ENCODE data around the gene GDI1.

Gene GDI1

GRCh38 chrX:154488336-154489075, 51.6 kb downstream of the GDI1 start:
- Mint-ChIP-seq H3K27me3 (no peaks in the 10 kb centered on the region), H3K4me3 (peak overlapping the region; percentile 89), H3K36me3 (no peaks in the 10 kb centered on the region), H3K27ac (peak overlapping the region; percentile 35), H3K4me1 (peaks cover 20% of the 10 kb centered on the region), H3K9me3 (no peaks in the 10 kb centered on the region)

DNA sequence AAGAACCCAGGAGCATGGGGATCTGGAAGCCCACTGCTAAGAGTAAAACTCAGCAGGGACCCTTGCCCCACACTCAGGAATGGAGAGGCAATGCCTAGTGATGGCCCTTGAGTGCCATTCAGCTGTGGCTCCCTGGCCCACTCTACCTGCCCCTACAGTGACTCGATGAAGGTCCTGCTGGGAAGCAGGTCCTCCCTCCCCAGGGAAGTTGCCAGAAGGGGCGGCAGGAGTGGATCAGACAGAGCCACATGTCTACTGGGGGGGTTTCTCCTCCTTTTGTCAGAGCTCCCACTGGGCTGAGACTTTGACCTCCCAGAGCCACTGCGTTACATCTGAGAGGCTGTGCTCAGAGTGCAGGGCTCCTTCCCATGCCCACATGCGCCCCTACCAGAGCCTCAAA, 52.2 kb downstream of the GDI1 start:
- Mint-ChIP-seq H3K4me3 (peak overlapping the region; percentile 89), H3K36me3 (no peaks in the 10 kb centered on the region), H3K4me1 (peaks cover 20% of the 10 kb centered on the region), H3K9me3 (no peaks in the 10 kb centered on the region), H3K27me3 (no peaks in the 10 kb centered on the region), H3K27ac (no peak overlapping the region)

DNA sequence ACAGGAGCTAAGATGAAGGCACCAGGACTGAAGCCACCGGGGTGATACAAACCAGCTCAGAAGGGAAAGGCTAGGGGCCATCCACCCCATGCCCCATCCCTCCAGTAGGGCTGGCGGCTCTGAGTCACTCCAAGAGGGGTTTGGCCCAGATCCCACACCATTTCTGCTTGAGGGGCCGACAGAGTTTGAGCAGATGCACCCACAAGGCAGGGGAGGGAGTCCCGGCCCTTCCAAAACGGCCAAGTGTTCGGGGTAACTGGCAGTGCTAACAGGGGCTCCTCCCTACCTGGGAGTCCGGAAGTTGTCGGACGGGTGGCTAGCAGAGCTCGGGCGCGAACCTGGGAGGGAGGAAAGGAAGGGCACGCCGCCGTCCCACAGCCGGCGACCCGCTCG, 53.1 kb downstream of the GDI1 start:
- Mint-ChIP-seq H3K4me3 (peak overlapping the region; percentile 89), H3K9me3 (no peaks in the 10 kb centered on the region), H3K4me1 (peaks cover 20% of the 10 kb centered on the region), H3K27ac (peak overlapping the region; percentile 65), H3K36me3 (no peaks in the 10 kb centered on the region), H3K27me3 (no peaks in the 10 kb centered on the region)

GRCh38 chrX:154490414-154491083, 53.6 kb downstream of the GDI1 start, which contains the start of gene SLC10A3:
Gene SLC10A3, minus strand, starts transcription at chrX:154490629. Its CDS starts 1,689 bp downstream, at chrX:154488940.
- Mint-ChIP-seq H3K9me3 (no peaks in the 10 kb centered on the region), H3K27ac (peak within 1 kb of the TSS; percentile 86), H3K4me1 (peaks cover 20% of the 10 kb centered on the region), H3K36me3 (no peaks in the 10 kb centered on the region), H3K27me3 (no peaks in the 10 kb centered on the region), H3K4me3 (peak within 1 kb of the TSS; percentile 89)

Data from activated naive CD4-positive, alpha-beta T cell treated with anti-CD3 and anti-CD28 coated beads, Interleukin-2, amount 50 U/mL, for 24 hours (primary cell).